GM23248 (cell line): ENCODE results near the gene BTBD16. TPM values are rescaled to one million over a fixed set of nuclear protein-coding genes. Genes with fewer than 3 reads are reported as not detected.

Source experiments
- DNase-seq: peaks from one replicate; pipeline ENCODE4 v3.0.0-alpha.2; 2015
- H2AFZ ChIP-seq: fragments of 200-600 bp; sonication (generic); 2 replicates; pipeline ENCODE4 v1.6.1; 2016; ENCODE audit warnings: antibody characterized with exemption
- H3F3A ChIP-seq: fragments of 200-600 bp; sonication (generic); 2 replicates; pipeline ENCODE4 v1.6.1; 2016; ENCODE audit warnings: mild to moderate bottlenecking, antibody characterized with exemption, mixed run types; ENCODE audit not compliant: insufficient read depth
- H3K27ac ChIP-seq: fragments of 200-600 bp; sonication (generic); 2 replicates; pipeline ENCODE4 v1.5.1; 2016; ENCODE audit warnings: mild to moderate bottlenecking
- H3K27me3 ChIP-seq: fragments of 200-600 bp; sonication (generic); replicated peaks from 2 replicates; pipeline ENCODE4 v1.6.1; 2016; ENCODE audit warnings: mild to moderate bottlenecking; ENCODE audit not compliant: insufficient read depth
- H3K36me3 ChIP-seq: fragments of 200-600 bp; sonication (generic); 2 replicates; pipeline ENCODE4 v1.6.1; 2016; ENCODE audit warnings: low read depth, mild to moderate bottlenecking
- H3K4me1 ChIP-seq: fragments of 200-600 bp; sonication (generic); 2 replicates; pipeline ENCODE4 v1.6.1; 2016; ENCODE audit warnings: mild to moderate bottlenecking; ENCODE audit not compliant: insufficient read depth
- H3K4me2 ChIP-seq: fragments of 200-600 bp; sonication (generic); one replicate; pipeline ENCODE4 v1.6.1; 2016; ENCODE audit warnings: mild to moderate bottlenecking; ENCODE audit not compliant: unreplicated experiment
- H3K4me3 ChIP-seq: fragments of 200-600 bp; sonication (generic); 2 replicates; pipeline ENCODE4 v1.5.1; 2016; ENCODE audit warnings: mild to moderate bottlenecking
- H3K79me2 ChIP-seq: fragments of 200-600 bp; sonication (generic); 2 replicates; pipeline ENCODE4 v1.6.1; 2016; ENCODE audit warnings: mild to moderate bottlenecking; ENCODE audit not compliant: insufficient read depth
- H3K9ac ChIP-seq: fragments of 200-600 bp; sonication (generic); 2 replicates; pipeline ENCODE4 v1.6.1; 2016; ENCODE audit warnings: mild to moderate bottlenecking
- H3K9me2 ChIP-seq: fragments of 200-600 bp; sonication (generic); 2 replicates; pipeline ENCODE4 v1.6.1; 2016; ENCODE audit warnings: mixed run types, mild to moderate bottlenecking, moderate library complexity; ENCODE audit not compliant: insufficient read depth
- H3K9me3 ChIP-seq: fragments of 200-600 bp; sonication (generic); one replicate; pipeline ENCODE4 v1.6.1; 2017; ENCODE audit warnings: low read depth
- H4K20me1 ChIP-seq: fragments of 200-600 bp; sonication (generic); 2 replicates; pipeline ENCODE4 v1.6.0; 2016; ENCODE audit not compliant: insufficient read depth
- EZH2 ChIP-seq: fragments of 200-600 bp; sonication (generic); IDR thresholded peaks from 2 replicates; pipeline ENCODE4 v1.6.1; 2018; ENCODE audit warnings: antibody characterized with exemption, mild to moderate bottlenecking; ENCODE audit not compliant: insufficient read depth, poor library complexity, severe bottlenecking
- EZH2phosphoT487 ChIP-seq: fragments of 200-600 bp; sonication (generic); IDR thresholded peaks from 2 replicates; pipeline ENCODE4 v1.6.1; 2018; ENCODE audit warnings: antibody characterized with exemption, moderate library complexity, mild to moderate bottlenecking, low read depth; ENCODE audit not compliant: insufficient read depth
- WGBS, 2 experiments: methylation state at CpG; one replicate each; pipeline ENCODE4 v1.1.6; 2015 to 2017; ENCODE audit warnings: low lambda C conversion rate in 2 of 2, low coverage in 1 of 2; ENCODE audit errors: missing lambda C conversion rate in 2 of 2; 5-methylcytosine and 5-hydroxymethylcytosine counted together
- in situ Hi-C: fragments of 300-500 bp; cut with MboI; formaldehyde crosslinking; loops from 2 replicates; pipeline ENCODE4 v1.15.0; 2020
- polyA plus RNA-seq: library from polyadenylated mRNA; unstranded; fragments of >200 nt; fragmentation: Nextera tagmentation; extraction: Ambion mirVana; gene quantifications from 2 replicates; pipeline ENCODE4 v1.2.1, GENCODE V29; 2016
- total RNA-seq: library from RNA; depleted of rRNA; stranded (reverse); fragments of >200 nt; shearing (Covaris generic); gene quantifications from 2 replicates; pipeline ENCODE4 v1.2.3, GENCODE V29; 2014

BTBD16 gene
- total and polyA plus RNA-seq, 2 experiments from 2014 or later: not detected

DNA sequence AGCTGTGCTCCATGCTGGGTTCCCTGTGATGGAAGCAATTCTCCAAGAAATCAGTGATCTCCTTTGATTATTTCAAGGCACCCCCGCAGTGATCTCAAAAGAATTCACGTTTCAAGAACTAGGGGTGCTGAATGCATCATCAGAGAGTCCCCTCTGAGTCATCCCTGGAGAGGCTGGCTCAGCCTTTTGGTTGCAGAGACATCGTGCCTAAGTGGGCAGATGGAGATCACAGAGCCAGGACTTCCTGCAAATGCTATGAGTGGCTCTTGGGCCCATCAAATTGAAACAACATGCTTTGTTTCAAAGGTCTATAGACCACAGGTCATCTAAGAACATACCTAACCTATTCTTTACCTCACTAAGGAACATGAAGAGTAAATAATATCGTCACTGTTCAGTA is 61.9 kb downstream of the BTBD16 start:
- H3K4me1 ChIP-seq: no peaks in the 10 kb centered on the region
- no peak overlapping the region for H3K9ac ChIP-seq
- no peaks in the 10 kb centered on the region for H3K79me2 ChIP-seq
- peak; percentile 55 for DNase-seq
- no peak overlapping the region for H3K4me3 ChIP-seq
- H3F3A ChIP-seq: no peaks in the 10 kb centered on the region
- no peak for TF ChIP-seq EZH2
- no peak for TF ChIP-seq EZH2phosphoT487
- in situ Hi-C loops: no loop called here
- no peak overlapping the region for H2AFZ ChIP-seq
- H3K27me3 ChIP-seq: no peaks in the 10 kb centered on the region
- H4K20me1 ChIP-seq: no peaks in the 10 kb centered on the region
- no peaks in the 10 kb centered on the region for H3K9me3 ChIP-seq
- no peaks in the 10 kb centered on the region for H3K9me2 ChIP-seq
- H3K36me3 ChIP-seq: no peaks in the 10 kb centered on the region
- H3K27ac ChIP-seq: no peak overlapping the region
- no peak overlapping the region for H3K4me2 ChIP-seq
- 45% methylated on average over 4 of the region's 4 CpGs for WGBS, 2 experiments

DNA sequence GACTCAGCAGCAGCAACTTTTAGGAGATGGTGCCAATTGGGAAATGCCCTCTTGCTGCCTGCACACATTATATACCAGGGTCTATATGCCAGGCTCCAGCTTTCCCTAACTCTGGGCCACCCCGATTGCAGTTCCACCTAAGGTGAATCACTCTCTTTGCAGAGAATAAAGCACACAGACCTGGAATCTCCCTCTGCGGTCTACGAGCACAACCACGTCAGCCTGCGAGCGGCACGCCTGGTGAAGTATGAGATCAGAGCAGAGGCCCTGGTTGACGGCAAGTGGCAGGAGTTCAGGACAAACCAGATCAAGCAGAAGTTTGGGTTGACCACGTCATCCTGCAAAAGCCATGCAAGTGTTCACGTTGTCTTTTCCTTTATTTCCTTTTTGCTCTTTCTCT is 65.2 kb downstream of the BTBD16 start:
- H3K4me3 ChIP-seq: no peak overlapping the region
- no peaks in the 10 kb centered on the region for H3K9me2 ChIP-seq
- no peaks in the 10 kb centered on the region for H3K9me3 ChIP-seq
- H3K4me2 ChIP-seq: no peak overlapping the region
- no peak overlapping the region for H3K27ac ChIP-seq
- 89 to 90% methylated on average over 10 of the region's 10 CpGs for WGBS, 2 experiments
- DNase-seq: no peak
- no peaks in the 10 kb centered on the region for H3K36me3 ChIP-seq
- H3F3A ChIP-seq: no peaks in the 10 kb centered on the region
- H3K9ac ChIP-seq: no peak overlapping the region
- no peaks in the 10 kb centered on the region for H3K27me3 ChIP-seq
- in situ Hi-C loops: no loop called here
- no peaks in the 10 kb centered on the region for H3K4me1 ChIP-seq
- H2AFZ ChIP-seq: no peak overlapping the region
- no peaks in the 10 kb centered on the region for H3K79me2 ChIP-seq
- TF ChIP-seq EZH2 (no peak), EZH2phosphoT487 (no peak)
- H4K20me1 ChIP-seq: no peaks in the 10 kb centered on the region

DNA sequence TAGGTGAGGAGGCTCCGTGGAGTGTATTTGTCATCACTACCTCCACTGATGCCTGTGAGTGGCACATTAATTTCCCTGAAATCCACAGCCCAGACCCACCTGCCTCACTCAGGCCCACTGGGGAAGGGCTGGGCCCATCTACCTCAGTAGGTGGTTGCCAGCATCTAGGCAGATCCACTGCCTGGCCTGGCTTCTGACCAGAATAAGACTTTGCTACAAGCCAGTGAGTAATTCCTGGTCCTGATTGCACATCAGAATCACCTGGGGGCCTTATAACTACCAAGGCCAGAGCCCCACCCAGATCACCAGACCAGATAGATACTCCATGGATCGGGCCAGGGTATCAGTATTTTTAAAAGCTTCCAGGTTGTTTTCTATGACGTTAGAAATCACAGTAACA is 65.9 kb downstream of the BTBD16 start:
- 84 to 88% methylated on average over 3 of the region's 3 CpGs for WGBS, 2 experiments
- Histone ChIP-seq H3K27me3 (no peaks in the 10 kb centered on the region), H3F3A (no peaks in the 10 kb centered on the region), H3K79me2 (no peaks in the 10 kb centered on the region), H3K27ac (no peak overlapping the region), H4K20me1 (no peaks in the 10 kb centered on the region), H3K4me2 (no peak overlapping the region), H2AFZ (no peak overlapping the region), H3K9me2 (no peaks in the 10 kb centered on the region), H3K4me3 (no peak overlapping the region), H3K9me3 (no peaks in the 10 kb centered on the region), H3K36me3 (no peaks in the 10 kb centered on the region), H3K4me1 (no peaks in the 10 kb centered on the region), H3K9ac (no peak overlapping the region)
- in situ Hi-C loops: no loop called here
- TF ChIP-seq EZH2 (no peak), EZH2phosphoT487 (no peak)
- DNase-seq: no peak

DNA sequence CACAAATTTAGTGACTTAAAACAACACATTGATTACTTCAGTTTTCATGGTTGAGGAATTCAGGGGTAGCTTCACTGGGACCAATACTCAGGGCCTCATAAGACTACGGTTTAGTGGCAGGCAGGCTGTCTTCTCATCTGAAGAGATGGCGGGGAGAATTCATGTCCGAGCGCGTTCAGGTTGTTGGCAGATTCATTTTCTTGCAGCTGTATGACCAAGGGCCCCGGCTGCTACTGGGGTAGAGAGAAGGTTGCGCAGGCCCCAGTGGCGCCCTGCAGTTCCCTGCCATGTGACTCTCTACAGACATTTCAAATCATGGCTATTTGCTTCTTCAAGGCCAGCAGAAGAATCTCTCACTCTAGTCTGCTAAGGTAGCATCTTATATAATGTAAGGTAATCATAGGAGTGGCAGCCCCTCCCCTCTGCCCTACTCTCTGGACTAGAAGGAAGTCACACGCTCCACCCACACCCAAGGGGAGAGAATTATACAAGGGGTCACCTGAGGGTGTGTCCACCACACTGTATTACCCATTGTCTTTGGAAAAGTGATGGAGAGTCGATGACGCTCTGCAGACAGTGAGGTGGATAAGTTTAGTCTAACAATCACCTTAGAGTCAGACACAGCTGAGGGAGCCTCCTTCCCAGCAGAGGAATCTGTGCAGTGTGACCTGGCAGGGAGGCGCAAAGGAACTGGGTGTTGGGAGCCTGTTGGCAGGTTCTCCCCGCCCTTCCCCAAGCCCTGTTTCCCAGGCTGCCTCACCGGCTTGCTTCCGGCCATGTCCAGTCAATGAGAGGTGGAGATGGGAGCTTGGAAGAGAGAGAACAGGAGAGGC is 67.7 kb downstream of the BTBD16 start:
- Histone ChIP-seq H3K9me2 (no peaks in the 10 kb centered on the region), H3K27ac (no peak overlapping the region), H3K36me3 (no peaks in the 10 kb centered on the region), H3K4me3 (no peak overlapping the region), H3K9me3 (no peaks in the 10 kb centered on the region), H3K27me3 (no peaks in the 10 kb centered on the region), H4K20me1 (no peaks in the 10 kb centered on the region), H3K9ac (no peak overlapping the region), H3F3A (no peaks in the 10 kb centered on the region), H3K4me1 (no peaks in the 10 kb centered on the region), H3K4me2 (no peak overlapping the region), H3K79me2 (no peaks in the 10 kb centered on the region), H2AFZ (no peak overlapping the region)
- in situ Hi-C loops: no loop called here
- 91 to 93% methylated on average over 15 of the region's 15 CpGs for WGBS, 2 experiments
- TF ChIP-seq EZH2phosphoT487 (no peak), EZH2 (no peak)
- no peak for DNase-seq
